NCI-H2196 (cell line): ENCODE data around the gene GABRP.
"Not testable (repeated sequence)": the region's sequence is repeated elsewhere in the genome, so short reads cannot be mapped to it uniquely, and the experiment has no call there.

Experiments used
- DNase-seq: peaks from one replicate; lab custom pipeline; 2025; ENCODE audit not compliant: unreplicated experiment; lab: John Stamatoyannopoulos, UW

The GABRP gene

GRCh38 chr5:170783498-170784247, at the start of gene GABRP:
GABRP (plus strand) TSS chr5:170783725; CDS start chr5:170788616, 4,891 bp downstream.
- no peak for DNase-seq

GRCh38 chr5:170736966-170737365, 46.6 kb upstream of the GABRP start:
- no peak for DNase-seq

- no peak for DNase-seq
Observed at GRCh38 chr5:170737591-170737990, 45.9 kb upstream of the GABRP start.

- DNase-seq = no peak
Observed at GRCh38 chr5:170738840-170739239, 44.7 kb upstream of the GABRP start.

GRCh38 chr5:170739446-170739845, 44.1 kb upstream of the GABRP start:
- no peak for DNase-seq

- DNase-seq = no peak
Observed at GRCh38 chr5:170740551-170741205, 42.8 kb upstream of the GABRP start.

GRCh38 chr5:170741801-170742200, 41.7 kb upstream of the GABRP start:
- DNase-seq = no peak

GRCh38 chr5:170743876-170744212, 39.7 kb upstream of the GABRP start:
- DNase-seq = no peak

- DNase-seq = peak; percentile 17
Observed at GRCh38 chr5:170745481-170746071, 37.9 kb upstream of the GABRP start.

- DNase-seq = no peak
Observed at GRCh38 chr5:170746075-170746960, 37.2 kb upstream of the GABRP start.

- no peak for DNase-seq
Observed at GRCh38 chr5:170746961-170747340, 36.6 kb upstream of the GABRP start.

GRCh38 chr5:170747357-170747756, 36.2 kb upstream of the GABRP start:
- DNase-seq = no peak

GRCh38 chr5:170747851-170748250, 35.7 kb upstream of the GABRP start:
- DNase-seq = no peak

- DNase-seq = no peak
Observed at GRCh38 chr5:170748951-170749471, 34.5 kb upstream of the GABRP start.

GRCh38 chr5:170749911-170750431, 33.6 kb upstream of the GABRP start:
- DNase-seq = no peak

GRCh38 chr5:170750791-170751190, 32.7 kb upstream of the GABRP start:
- DNase-seq = no peak

- DNase-seq = no peak
Observed at GRCh38 chr5:170751631-170752030, 31.9 kb upstream of the GABRP start.

GRCh38 chr5:170752257-170753215, 31.0 kb upstream of the GABRP start:
- DNase-seq = peak; percentile 23

- no peak for DNase-seq
Observed at GRCh38 chr5:170753311-170753710, 30.2 kb upstream of the GABRP start.

GRCh38 chr5:170754508-170754907, 29.0 kb upstream of the GABRP start:
- DNase-seq = not testable (repeated sequence)
